NCI-H2227 (cell line): ENCODE data around the gene CDC42EP4.

Experiments used
- DNase-seq: peaks from one replicate; lab custom pipeline; 2025; ENCODE audit not compliant: unreplicated experiment; lab: John Stamatoyannopoulos, UW

Gene CDC42EP4

GRCh38 chr17:73301369-73301768, 10.4 kb downstream of the CDC42EP4 start:
- DNase-seq = no peak

GRCh38 chr17:73300392-73300791, 11.4 kb downstream of the CDC42EP4 start:
- no peak for DNase-seq

DNA sequence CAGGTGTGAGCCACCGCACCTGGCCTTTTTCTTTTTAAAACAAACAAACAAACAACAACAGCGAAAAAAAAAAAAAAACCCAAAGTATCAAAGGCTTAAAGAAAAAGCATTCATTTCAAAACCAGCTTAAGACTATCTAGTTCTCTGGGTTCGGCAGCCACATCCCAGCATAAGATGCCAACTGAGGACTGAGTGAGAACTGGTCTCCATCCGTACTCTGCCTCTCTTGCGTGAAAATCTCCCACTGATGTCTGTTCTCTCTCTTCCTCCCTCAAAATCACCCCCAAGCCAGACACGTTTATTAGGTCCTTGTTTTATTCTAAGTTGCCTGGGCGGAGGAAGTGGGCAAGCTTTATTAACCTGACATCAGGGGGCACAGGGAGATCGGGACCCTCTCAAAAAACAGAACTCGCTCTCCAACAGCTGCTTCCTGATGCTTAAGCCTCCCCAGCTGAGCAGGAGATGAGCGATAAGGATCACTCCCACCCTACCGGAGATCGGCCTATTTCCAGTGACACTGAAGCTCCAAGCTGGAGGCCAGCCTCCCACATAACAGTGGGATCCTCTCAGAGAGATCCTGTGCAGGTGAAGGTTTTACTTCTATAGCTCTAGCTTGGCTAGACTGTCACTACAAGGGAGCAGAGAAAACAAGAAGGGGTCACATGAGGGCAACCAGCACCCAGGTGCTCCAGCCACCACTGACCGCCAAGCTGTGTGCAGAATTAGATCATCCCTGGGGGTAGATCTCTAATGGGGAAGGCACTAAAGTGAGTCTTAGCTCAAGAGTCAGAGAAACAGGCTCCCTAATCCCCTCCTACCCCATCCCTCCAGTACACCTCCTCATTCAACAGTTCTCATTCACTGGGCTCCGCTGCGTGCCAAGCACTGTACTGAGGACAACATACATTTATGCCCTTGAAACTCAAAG, 13.6 kb downstream of the CDC42EP4 start:
- DNase-seq = peak; percentile 39

GRCh38 chr17:73293480-73293911, 18.3 kb downstream of the CDC42EP4 start:
- no peak for DNase-seq

DNA sequence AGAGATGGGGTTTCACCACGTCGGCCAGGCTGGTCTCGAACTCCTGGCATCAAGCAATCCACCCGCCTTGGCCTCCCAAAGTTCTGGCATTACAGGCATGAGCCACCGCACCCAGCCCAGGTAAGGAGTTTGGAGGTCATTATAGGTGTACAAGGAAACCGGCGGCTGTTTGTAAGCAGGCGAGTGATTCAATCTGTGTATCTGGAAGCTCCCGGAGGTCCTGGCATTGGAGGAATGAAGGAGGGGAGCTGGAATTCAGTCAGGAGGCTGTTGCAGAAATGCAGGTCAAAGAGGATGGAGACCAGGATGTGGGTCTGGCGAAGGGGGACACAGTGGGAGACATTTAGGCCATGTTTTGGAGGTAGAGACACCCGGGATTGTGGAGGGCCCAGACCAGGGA, 18.8 kb downstream of the CDC42EP4 start:
- DNase-seq = no peak

GRCh38 chr17:73292031-73292531, 19.7 kb downstream of the CDC42EP4 start:
- DNase-seq = no peak

- DNase-seq = no peak
Measured at GRCh38 chr17:73291260-73291801, 20.5 kb downstream of the CDC42EP4 start.

- no peak for DNase-seq
Measured at GRCh38 chr17:73290399-73291259, 21.2 kb downstream of the CDC42EP4 start.

DNA sequence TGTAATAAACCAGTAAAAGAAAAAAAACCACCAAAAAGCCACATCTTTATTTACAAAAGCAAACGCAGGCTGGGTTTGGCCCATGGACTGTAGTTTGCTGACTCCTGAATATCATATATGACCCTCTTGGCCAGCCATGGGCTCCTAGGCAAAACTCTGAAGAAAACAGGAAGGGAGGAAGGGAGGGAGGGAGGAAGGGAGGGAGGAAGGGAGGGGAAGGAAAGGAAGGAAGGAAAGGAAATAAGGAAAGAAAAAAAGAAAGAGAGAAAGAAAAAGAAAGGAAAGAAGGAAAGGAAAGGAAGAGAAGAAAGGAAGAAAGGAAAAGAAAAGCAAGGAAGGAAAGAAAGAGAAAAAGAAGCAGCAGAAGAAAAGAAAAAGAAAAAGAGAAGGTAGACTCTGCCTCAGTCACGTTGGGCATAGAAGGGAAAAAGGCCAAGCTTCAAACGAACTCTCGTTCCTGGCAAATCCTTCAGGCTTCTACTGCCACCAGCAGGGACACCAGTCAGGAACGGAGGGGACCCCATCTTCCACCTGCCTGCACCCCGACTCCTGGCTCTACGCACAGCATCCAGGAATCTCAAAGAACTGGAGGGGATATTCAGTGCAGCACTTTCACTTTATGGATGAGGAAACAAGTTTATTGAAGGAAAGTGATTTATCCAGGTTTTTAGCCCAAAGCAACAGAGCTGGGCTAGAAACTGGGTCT, 22.1 kb downstream of the CDC42EP4 start:
- DNase-seq = no peak

DNA sequence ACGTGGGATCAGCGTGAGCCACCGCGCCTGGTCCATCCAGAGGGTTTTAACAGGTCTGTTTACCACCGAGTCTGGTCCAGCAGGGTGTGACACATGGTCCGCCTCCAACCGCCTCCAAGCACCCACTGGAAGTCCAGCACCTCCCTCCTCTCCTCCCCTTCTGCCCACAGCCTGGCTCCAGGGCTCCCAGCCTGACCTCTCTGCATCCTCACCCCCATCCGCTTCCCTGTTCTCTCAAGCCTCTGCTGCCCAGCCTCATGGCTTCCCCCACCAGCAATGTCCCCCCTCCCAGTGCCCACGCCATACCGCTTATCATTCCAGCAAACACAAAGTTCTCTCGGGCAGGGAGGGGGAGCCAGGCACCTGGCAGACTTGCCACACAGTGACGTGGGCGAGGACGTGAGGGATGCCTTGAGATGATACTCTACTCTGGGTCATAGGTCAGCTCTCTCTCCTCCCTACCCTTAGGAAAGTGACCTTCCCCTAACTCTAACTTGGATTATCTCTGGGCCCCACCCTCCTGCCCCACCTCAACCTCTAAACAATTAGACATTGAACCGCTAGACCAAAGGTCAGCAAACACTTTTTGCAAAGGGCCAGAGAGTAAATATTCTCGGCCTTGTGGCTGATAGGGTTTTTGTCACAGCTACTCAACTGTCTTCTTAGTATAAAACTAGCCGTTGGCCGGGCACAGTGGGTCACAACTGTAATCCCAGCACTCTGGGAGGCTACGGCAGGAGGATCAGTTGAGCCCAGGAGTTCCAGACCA, 23.1 kb downstream of the CDC42EP4 start:
- no peak for DNase-seq

- no peak for DNase-seq
Measured at GRCh38 chr17:73286863-73287296, 24.9 kb downstream of the CDC42EP4 start.

- DNase-seq = no peak
Measured at GRCh38 chr17:73285916-73286862, 25.6 kb downstream of the CDC42EP4 start.

DNA sequence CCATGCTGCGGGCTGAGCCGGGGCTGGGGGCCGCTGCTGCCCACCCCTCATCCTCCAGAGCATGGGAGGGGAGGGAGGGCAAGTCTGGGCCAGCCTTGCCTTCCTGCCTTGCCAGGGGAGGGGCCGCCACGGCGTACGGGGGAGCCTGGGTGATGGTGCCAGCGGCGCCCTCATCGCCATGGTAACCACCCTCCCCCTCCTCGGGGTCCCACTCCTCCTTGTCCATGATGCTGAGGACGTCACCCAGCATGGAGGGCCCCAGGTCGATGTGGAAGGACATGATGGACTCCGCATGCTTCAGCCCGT, 26.2 kb downstream of the CDC42EP4 start:
- DNase-seq = no peak

DNA sequence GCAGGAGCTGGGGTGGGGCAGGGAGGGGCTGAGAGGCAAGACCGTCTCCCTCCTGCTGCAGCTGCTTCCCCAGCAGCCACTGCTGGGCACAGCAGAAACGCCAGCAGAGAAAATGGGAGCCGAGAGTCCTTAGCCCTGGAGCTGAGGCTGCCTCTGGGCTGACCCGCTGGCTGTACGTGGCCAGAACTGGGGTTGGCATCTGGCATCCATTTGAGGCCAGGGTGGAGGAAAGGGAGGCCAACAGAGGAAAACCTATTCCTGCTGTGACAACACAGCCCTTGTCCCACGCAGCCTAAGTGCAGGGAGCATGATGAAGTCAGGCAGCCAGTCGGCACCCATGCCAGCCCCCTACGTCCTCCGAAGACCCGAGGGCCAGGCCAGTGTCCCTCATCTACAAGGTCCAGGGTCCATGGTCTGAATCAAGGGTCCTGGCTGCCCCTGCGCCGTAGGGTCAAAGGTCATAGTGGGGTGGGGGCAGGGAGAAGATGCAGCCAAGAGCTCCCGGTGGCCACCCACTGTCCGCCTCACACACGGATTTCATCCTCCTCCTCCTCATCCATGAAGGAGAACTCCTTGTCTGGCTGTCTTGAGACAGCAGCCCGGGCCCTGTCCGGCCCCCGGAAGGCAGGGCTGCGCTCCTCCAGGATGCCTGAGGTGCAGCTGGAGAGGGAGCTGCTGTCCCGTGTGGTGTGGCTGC, 26.7 kb downstream of the CDC42EP4 start:
- no peak for DNase-seq

DNA sequence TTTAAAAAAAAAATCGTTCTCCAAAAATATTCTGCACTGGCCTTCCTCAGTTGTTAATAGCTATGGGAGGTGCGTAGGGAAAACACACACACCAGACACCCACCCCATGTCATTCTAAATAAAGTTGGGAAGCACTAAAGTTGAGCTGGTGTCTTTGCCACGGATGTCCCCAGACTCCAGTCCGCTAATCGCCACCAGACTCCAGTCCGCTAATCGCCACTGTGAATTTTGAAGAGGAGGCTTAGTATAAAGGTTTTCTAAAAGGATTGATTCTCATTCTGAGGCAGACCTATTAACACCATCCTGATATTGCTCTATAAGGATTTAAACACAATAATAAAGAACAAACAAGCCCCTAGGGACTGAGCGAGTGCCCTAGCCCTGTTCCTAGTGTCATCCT, 27.4 kb downstream of the CDC42EP4 start:
- DNase-seq = no peak

GRCh38 chr17:73283841-73284282, 27.9 kb downstream of the CDC42EP4 start:
- peak; percentile 50 for DNase-seq

GRCh38 chr17:73283250-73283649, 28.6 kb downstream of the CDC42EP4 start:
- DNase-seq = no peak

DNA sequence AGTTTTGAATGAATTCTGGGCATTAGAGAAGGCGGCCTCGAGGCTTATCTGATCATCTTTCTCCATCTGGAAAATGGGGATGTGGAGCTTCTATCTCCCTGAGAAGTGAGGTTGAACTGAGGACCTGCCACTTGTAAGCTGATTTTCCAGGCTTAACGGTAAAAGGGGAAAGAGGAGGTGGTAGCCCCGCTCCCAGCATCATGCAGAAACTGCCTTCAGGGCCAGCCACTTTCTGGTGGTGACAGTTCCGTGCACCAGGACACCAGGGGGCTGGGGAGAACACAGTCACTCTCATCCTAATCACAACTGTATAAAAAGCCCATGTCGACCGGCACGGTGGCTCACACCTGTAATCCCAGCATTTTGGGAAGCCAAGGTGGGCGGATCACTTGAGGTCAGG, 29.2 kb downstream of the CDC42EP4 start:
- DNase-seq = no peak
